OCI-LY3 (cell line): ENCODE measurements around the gene SLC25A29.

Experiments used
- H2AFZ ChIP-seq: fragments of 200-600, 300-600 bp; shearing (Covaris generic); 2 replicates; pipeline ENCODE4 v1.6.0; 2014; ENCODE audit warnings: antibody characterized with exemption, low read depth, low read length
- H3K27ac ChIP-seq: fragments of 200-600, 300-600 bp; sonication (generic); 2 replicates; pipeline ENCODE4 v1.5.1; 2014; ENCODE audit warnings: mild to moderate bottlenecking, low read length, moderate library complexity, mixed read lengths
- H3K27me3 ChIP-seq: fragments of 200-600, 300-600 bp; sonication (generic); 2 replicates; pipeline ENCODE4 v1.6.1; 2014; ENCODE audit warnings: low read depth, low read length, mixed read lengths
- H3K36me3 ChIP-seq: fragments of 200-600, 300-600 bp; sonication (generic); replicated peaks from 2 replicates; pipeline ENCODE3; 2014; ENCODE audit warnings: low read depth, low read length, mixed read lengths
- H3K4me1 ChIP-seq: fragments of 300-600, 200-600 bp; sonication (generic); 2 replicates; pipeline ENCODE4 v1.6.1; 2014; ENCODE audit warnings: low read length, mixed read lengths
- H3K4me2 ChIP-seq: fragments of 200-600, 300-600 bp; sonication (generic); 2 replicates; pipeline ENCODE4 v1.6.1; 2014; ENCODE audit warnings: low read length, mixed read lengths
- H3K4me3 ChIP-seq: fragments of 300-600, 200-600 bp; sonication (generic); 2 replicates; pipeline ENCODE4 v1.5.1; 2014; ENCODE audit warnings: antibody characterized with exemption, mild to moderate bottlenecking, low read length, moderate library complexity
- H3K79me2 ChIP-seq: fragments of 300-600, 200-600 bp; shearing (Covaris generic); 2 replicates; pipeline ENCODE4 v1.6.1; 2014; ENCODE audit warnings: mild to moderate bottlenecking, low read length, mixed read lengths
- H3K9ac ChIP-seq: fragments of 300-600, 200-600 bp; shearing (Covaris generic); 2 replicates; pipeline ENCODE4 v1.6.0; 2014; ENCODE audit warnings: mild to moderate bottlenecking, low read length, moderate library complexity
- H3K9me3 ChIP-seq: fragments of 200-600, 300-600 bp; shearing (Covaris generic); 2 replicates; pipeline ENCODE4 v1.6.1; 2014; ENCODE audit warnings: low read length, mixed read lengths; ENCODE audit not compliant: insufficient read depth
- H4K20me1 ChIP-seq: fragments of 200-600, 300-600 bp; sonication (generic); 2 replicates; pipeline ENCODE4 v1.6.1; 2016; ENCODE audit warnings: low read length, mixed read lengths; ENCODE audit not compliant: insufficient read depth
- EZH2phosphoT487 ChIP-seq: fragments of 200-600 bp; shearing (Covaris generic); IDR thresholded peaks from 2 replicates; pipeline ENCODE4 v1.6.1; 2018; ENCODE audit warnings: antibody characterized with exemption, mixed run types, low read depth
- TF ChIP-seq, protein P1 (sequence below): fragments of 200-600, 300-600 bp; sonication (generic); IDR thresholded peaks from 2 replicates; pipeline ENCODE4 v1.5.1; 2014; ENCODE audit warnings: antibody characterized with exemption, low read length, low read depth

Gene SLC25A29

DNA sequence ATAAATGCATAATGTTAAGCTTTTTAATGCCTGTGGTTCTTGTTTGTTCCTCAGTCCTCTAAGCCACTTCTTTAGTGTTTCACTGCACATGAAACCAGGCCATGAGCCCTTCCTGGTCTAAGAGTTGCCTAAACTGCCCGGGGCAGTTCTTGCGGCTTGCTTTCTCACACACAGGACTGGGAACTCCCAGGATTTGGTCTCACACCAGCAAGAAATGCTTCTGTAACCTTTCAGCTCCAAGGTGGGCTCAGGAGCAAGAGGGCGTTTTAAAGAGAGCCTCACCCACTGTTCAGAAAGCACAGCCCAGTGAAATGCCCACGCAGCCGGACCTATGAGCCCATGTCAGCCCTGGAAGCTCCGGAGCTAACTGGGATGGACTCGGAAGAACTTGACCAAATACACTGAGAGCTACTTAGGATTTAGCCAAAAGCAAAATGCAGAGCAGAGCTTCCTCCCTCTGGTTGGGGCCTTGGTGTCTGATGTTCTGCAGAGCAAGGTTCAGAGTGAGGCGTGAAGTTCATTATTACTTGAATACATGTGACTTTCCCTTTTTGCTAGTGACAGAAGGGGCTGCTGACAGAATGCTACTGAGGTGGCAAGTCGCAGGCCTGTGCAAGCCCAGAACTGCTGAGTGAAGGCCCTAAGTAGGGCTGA is 23.4 kb downstream of the SLC25A29 start:
- Histone ChIP-seq H3K9me3 (no peaks in the 10 kb centered on the region), H3K27me3 (no peaks in the 10 kb centered on the region), H3K4me2 (no peak overlapping the region), H3K27ac (no peak overlapping the region), H3K4me1 (peaks cover 11% of the 10 kb centered on the region), H3K4me3 (no peak overlapping the region), H3K9ac (no peak overlapping the region), H4K20me1 (peaks cover 13% of the 10 kb centered on the region), H3K79me2 (peaks cover 44% of the 10 kb centered on the region), H3K36me3 (peaks cover 19% of the 10 kb centered on the region), H2AFZ (no peak overlapping the region)
- no peak for TF ChIP-seq EZH2phosphoT487
- TF ChIP-seq, protein P1, sequence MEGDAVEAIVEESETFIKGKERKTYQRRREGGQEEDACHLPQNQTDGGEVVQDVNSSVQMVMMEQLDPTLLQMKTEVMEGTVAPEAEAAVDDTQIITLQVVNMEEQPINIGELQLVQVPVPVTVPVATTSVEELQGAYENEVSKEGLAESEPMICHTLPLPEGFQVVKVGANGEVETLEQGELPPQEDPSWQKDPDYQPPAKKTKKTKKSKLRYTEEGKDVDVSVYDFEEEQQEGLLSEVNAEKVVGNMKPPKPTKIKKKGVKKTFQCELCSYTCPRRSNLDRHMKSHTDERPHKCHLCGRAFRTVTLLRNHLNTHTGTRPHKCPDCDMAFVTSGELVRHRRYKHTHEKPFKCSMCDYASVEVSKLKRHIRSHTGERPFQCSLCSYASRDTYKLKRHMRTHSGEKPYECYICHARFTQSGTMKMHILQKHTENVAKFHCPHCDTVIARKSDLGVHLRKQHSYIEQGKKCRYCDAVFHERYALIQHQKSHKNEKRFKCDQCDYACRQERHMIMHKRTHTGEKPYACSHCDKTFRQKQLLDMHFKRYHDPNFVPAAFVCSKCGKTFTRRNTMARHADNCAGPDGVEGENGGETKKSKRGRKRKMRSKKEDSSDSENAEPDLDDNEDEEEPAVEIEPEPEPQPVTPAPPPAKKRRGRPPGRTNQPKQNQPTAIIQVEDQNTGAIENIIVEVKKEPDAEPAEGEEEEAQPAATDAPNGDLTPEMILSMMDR: no peak

DNA sequence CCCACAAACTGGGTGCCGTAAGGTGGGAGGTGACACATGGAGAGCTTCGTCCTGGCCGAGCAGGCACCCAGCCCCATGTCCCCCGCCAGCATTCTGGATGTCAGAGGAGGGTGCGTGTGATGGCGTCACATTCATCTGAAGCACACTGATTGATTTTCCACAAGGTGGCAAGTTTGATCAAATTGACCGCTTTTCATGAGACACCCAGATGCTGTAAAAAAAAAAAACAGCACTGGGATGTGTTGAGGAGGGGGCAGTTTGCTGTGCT is 24.2 kb downstream of the SLC25A29 start:
- Histone ChIP-seq H4K20me1 (peaks cover 18% of the 10 kb centered on the region), H3K27ac (no peak overlapping the region), H3K9ac (no peak overlapping the region), H3K79me2 (peaks cover 53% of the 10 kb centered on the region), H3K27me3 (no peaks in the 10 kb centered on the region), H2AFZ (no peak overlapping the region), H3K4me3 (no peak overlapping the region), H3K4me2 (no peak overlapping the region), H3K9me3 (no peaks in the 10 kb centered on the region), H3K36me3 (peaks cover 24% of the 10 kb centered on the region), H3K4me1 (peaks cover 11% of the 10 kb centered on the region)
- TF ChIP-seq EZH2phosphoT487: no peak
- TF ChIP-seq, protein P1: no peak

DNA sequence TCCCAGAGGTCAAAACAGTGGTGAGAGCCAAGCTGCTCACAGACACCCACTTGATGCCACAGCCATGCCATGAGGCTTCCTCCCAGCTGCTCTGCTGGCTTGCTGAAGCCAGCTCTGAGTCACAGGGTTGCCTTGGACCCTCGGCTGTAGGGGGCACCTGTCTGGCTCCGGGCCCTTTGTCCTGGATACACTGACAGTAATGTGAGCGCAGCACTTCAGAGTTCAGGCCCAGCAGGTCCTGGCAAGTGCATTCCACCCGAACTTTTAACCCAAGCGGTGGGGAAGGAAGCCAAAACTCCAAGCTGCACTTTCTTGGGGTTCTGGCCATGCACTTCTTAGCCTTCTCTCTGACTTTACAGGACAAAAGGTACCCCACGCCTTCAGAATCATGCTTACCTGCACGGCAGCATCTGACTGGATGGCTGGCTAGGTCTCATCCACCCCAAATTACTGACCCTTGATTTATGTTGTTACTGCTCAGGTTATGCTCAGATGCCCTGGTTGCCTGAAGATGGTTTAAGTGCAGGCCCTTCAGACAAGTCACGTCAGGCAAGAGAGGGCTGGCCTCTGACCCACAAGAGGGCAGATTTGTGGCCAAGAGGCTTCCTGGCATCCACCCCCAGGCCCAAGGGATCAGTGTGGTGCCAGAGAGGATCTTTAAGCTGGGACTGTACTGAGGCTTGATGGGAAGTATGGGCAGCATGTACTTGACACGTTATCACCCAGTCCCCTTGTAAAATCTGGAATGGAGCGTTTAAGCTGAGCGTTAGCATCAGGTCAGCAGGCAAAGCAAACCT is 24.8 kb downstream of the SLC25A29 start:
- H3K27ac ChIP-seq: no peak overlapping the region

DNA sequence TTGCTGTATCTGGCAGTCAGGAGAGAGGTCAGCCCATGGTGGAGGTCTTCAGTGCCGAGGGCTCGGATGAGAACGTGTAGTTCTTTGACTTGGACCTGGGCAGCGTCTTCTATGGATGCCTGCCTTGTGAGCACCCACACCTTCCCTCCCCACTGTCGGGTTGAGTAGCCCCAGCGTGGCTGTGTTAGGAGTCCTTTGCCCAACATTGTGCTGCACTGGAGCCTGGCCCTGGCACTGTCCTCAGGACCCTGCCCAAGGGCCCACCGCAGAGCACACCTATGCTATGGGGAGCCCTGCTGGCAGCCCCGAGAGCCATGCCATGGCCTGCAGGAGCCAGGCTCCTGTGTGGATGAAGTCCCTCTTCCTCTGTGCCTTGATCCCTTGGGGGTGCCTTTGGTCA is 26.7 kb downstream of the SLC25A29 start:
- no peak overlapping the region for H3K9ac ChIP-seq
- H2AFZ ChIP-seq: no peak overlapping the region
- no peaks in the 10 kb centered on the region for H3K27me3 ChIP-seq
- peaks cover 11% of the 10 kb centered on the region for H3K4me1 ChIP-seq
- H3K79me2 ChIP-seq: peaks cover 71% of the 10 kb centered on the region
- no peak overlapping the region for H3K27ac ChIP-seq
- peaks cover 37% of the 10 kb centered on the region for H3K36me3 ChIP-seq
- H3K4me3 ChIP-seq: no peak overlapping the region
- no peaks in the 10 kb centered on the region for H3K9me3 ChIP-seq
- H4K20me1 ChIP-seq: peaks cover 33% of the 10 kb centered on the region
- no peak overlapping the region for H3K4me2 ChIP-seq
- TF ChIP-seq, protein P1: no peak
- TF ChIP-seq EZH2phosphoT487: no peak

More for the DNA sequence above, 24.8 kb downstream of the SLC25A29 start:
- Histone ChIP-seq H3K9me3 (no peaks in the 10 kb centered on the region), H4K20me1 (peaks cover 20% of the 10 kb centered on the region), H3K79me2 (peaks cover 58% of the 10 kb centered on the region), H3K4me2 (no peak overlapping the region), H3K4me1 (peaks cover 11% of the 10 kb centered on the region), H3K27me3 (no peaks in the 10 kb centered on the region), H3K9ac (no peak overlapping the region), H2AFZ (no peak overlapping the region), H3K4me3 (no peak overlapping the region), H3K36me3 (peaks cover 27% of the 10 kb centered on the region)
- TF ChIP-seq, protein P1: no peak
- no peak for TF ChIP-seq EZH2phosphoT487
